HCT116 (cell line): ENCODE results near the gene SERPINB13. TPM values are rescaled to one million over a fixed set of nuclear protein-coding genes. Genes with fewer than 3 reads are reported as not detected.

Source experiments
- EGR1 ChIP-seq: IDR thresholded peaks from 2 replicates; pipeline ENCODE4 v1.6.1; 2012; ENCODE audit warnings: low read depth
- ELF1 ChIP-seq: IDR thresholded peaks from 2 replicates; pipeline ENCODE4 v1.6.1; 2012; ENCODE audit warnings: low read depth, borderline replicate concordance
- EZH2phosphoT487 ChIP-seq: fragments of 200-600 bp; IDR thresholded peaks from 2 replicates; pipeline ENCODE4 v1.6.1; 2018; ENCODE audit warnings: antibody characterized with exemption, borderline replicate concordance
- POLR2A ChIP-seq: IDR thresholded peaks from 2 replicates; pipeline ENCODE4 v1.7.0; 2011; ENCODE audit warnings: borderline replicate concordance; ENCODE audit not compliant: insufficient read depth, insufficient read length; ENCODE audit errors: extremely low read depth
- SIN3A ChIP-seq: IDR thresholded peaks from 2 replicates; pipeline ENCODE4 v1.6.1; 2012; ENCODE audit warnings: low read depth
- SP1 ChIP-seq: IDR thresholded peaks from 2 replicates; pipeline ENCODE4 v1.6.1; 2012; ENCODE audit warnings: low read depth
- SRF ChIP-seq: IDR thresholded peaks from 2 replicates; pipeline ENCODE4 v1.6.1; 2012; ENCODE audit warnings: low read depth
- TCF7L2 ChIP-seq: IDR thresholded peaks from 2 replicates; pipeline ENCODE4 v1.7.0; 2011; ENCODE audit warnings: borderline replicate concordance, inconsistent platforms; ENCODE audit not compliant: insufficient read depth, insufficient read length; ENCODE audit errors: extremely low read depth
- ZFX ChIP-seq: fragments of 450-650 bp; IDR thresholded peaks from 2 replicates; pipeline ENCODE4 v1.6.1; 2017
- ZNF274 ChIP-seq: fragments of 200-500 bp; sonication (Bioruptor generic); IDR thresholded peaks from 2 replicates; pipeline ENCODE4 v1.6.1; 2014; ENCODE audit warnings: mild to moderate bottlenecking, low read depth, low read length, inconsistent platforms
- total RNA-seq: library from RNA; stranded (reverse); gene quantifications from one replicate; pipeline ENCODE4 v1.2.1, GENCODE V29; 2021; ENCODE audit not compliant: unreplicated experiment
- TF ChIP-seq, protein P1 (sequence below): IDR thresholded peaks from 2 replicates; pipeline ENCODE4 v1.6.1; 2011; ENCODE audit warnings: mild to moderate bottlenecking, low read length, moderate library complexity; ENCODE audit not compliant: insufficient replicate concordance; ENCODE audit errors: extremely low read depth
- TF ChIP-seq, protein P2 (sequence below), 3 experiments: fragments of 200-600 bp in 1 of 3; sonication (generic) in 1 of 3; IDR thresholded peaks in 2 of 3; conservative IDR thresholded peaks in 1 of 3; 2 replicates each; pipeline ENCODE4 v1.5.1; 2012 to 2017; ENCODE audit warnings: low read depth in 2 of 3, low read length in 2 of 3, antibody characterized with exemption in 1 of 3, borderline replicate concordance in 1 of 3, control low read depth in 1 of 3, mild to moderate bottlenecking in 1 of 3, mixed read lengths in 1 of 3, mixed run types in 1 of 3, moderate library complexity in 1 of 3; ENCODE audit not compliant: insufficient read depth in 1 of 3
- TF ChIP-seq, protein P3 (sequence below): IDR thresholded peaks from 2 replicates; pipeline ENCODE4 v1.6.1; 2012

Gene SERPINB13
- total RNA-seq, 1 experiment from 2014 or later: 0.07 TPM

DNA sequence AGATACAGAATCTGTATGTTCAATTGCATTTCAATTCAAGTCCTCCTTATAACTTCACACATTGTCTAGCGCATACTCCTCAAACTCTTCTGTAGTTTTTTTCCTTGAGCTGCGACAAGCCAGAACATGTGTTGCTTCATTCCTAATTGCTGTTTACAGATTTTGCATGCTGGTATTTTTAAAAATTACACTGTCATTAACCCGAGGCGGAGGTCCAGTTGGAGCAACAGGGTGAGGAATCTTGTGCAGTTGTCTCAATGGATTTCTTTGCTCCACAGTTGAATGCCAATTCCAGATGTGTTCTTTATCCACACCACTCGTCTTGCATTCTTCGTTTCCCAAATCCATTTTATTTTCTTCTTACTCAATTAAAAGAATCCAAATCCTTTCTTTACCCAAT lies 16.4 kb upstream of the SERPINB13 start (continued):
- TF ChIP-seq, protein P1, sequence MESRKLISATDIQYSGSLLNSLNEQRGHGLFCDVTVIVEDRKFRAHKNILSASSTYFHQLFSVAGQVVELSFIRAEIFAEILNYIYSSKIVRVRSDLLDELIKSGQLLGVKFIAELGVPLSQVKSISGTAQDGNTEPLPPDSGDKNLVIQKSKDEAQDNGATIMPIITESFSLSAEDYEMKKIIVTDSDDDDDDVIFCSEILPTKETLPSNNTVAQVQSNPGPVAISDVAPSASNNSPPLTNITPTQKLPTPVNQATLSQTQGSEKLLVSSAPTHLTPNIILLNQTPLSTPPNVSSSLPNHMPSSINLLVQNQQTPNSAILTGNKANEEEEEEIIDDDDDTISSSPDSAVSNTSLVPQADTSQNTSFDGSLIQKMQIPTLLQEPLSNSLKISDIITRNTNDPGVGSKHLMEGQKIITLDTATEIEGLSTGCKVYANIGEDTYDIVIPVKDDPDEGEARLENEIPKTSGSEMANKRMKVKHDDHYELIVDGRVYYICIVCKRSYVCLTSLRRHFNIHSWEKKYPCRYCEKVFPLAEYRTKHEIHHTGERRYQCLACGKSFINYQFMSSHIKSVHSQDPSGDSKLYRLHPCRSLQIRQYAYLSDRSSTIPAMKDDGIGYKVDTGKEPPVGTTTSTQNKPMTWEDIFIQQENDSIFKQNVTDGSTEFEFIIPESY: no peak
- TF ChIP-seq ZFX (no peak), ELF1 (no peak), POLR2A (no peak), ZNF274 (no peak), EZH2phosphoT487 (no peak), EGR1 (no peak), SIN3A (no peak), SRF (no peak), TCF7L2 (no peak), SP1 (no peak)
- TF ChIP-seq, protein P2, sequence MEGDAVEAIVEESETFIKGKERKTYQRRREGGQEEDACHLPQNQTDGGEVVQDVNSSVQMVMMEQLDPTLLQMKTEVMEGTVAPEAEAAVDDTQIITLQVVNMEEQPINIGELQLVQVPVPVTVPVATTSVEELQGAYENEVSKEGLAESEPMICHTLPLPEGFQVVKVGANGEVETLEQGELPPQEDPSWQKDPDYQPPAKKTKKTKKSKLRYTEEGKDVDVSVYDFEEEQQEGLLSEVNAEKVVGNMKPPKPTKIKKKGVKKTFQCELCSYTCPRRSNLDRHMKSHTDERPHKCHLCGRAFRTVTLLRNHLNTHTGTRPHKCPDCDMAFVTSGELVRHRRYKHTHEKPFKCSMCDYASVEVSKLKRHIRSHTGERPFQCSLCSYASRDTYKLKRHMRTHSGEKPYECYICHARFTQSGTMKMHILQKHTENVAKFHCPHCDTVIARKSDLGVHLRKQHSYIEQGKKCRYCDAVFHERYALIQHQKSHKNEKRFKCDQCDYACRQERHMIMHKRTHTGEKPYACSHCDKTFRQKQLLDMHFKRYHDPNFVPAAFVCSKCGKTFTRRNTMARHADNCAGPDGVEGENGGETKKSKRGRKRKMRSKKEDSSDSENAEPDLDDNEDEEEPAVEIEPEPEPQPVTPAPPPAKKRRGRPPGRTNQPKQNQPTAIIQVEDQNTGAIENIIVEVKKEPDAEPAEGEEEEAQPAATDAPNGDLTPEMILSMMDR (IDR thresholded peaks at IDR 0.05 in 2 of 3, conservative IDR thresholded peaks at IDR 0.05 in 1 of 3; ENCODE audit: borderline replicate concordance in 1 of 3, insufficient read depth in 1 of 3, low read depth in 2 of 3, low read length in 2 of 3): no peak
- TF ChIP-seq, protein P3, sequence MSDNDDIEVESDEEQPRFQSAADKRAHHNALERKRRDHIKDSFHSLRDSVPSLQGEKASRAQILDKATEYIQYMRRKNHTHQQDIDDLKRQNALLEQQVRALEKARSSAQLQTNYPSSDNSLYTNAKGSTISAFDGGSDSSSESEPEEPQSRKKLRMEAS: no peak
